ENCODE results near the gene XPR1.

Gene XPR1

DNA sequence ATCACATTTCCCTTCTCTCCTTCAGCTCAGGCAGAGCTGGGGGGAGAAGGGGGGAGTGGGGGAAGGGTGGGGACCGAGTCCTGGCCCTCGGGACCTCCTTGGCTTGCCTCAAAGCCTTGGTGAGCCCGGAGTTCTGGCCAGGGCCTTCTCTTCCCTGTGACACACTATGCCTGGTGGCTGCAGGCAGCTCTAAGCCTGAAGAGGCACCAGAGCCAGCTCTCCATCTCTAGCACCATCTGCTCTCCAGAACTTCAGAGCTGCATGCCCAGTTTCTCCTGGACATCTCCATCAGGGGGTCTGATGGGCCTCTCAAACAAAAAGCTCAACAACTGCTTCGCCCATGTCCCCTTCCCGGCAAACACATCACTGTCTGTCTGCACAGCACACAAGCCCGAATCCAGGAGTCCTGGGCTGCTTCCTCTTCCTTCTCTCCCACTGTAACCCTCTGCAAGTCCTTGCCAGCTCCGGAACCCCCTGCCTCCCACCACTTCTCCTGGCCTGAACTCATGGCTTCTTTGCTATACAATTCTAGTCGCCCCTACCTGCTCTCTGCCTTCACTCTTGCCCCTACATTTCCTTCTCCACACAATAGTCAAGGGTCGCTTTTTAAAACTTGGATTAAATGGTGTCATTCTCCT lies 307.4 kb downstream of the XPR1 start:
- Mint-ChIP-seq H3K27me3 (peaks cover 8% of the 10 kb centered on the region), H3K4me1 (peaks cover 36% of the 10 kb centered on the region), H3K9me3 (no peaks in the 10 kb centered on the region), H3K4me3 (no peak overlapping the region), H3K27ac (no peak overlapping the region), H3K36me3 (peaks cover 5% of the 10 kb centered on the region)
- no peak for ATAC-seq

DNA sequence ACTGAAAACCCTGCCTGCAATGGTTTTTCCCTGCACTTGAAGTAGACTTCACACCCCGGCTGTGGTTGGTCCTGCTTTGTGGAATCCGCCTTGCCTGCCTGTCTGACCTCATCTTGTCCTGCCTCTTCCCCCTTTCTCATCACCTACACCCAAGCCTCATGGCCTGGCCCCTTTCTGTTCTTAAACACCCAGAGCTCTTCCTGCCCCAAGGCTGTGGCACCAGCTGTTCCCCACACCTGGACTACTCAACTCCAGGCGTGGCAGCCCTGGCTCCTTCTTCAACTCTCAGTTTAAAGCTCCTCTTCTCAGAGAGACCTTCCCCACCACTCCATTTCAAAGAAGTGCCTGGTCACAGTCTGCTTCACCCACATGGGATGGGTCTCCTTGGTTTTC lies 307.9 kb downstream of the XPR1 start:
- H3K27me3 Mint-ChIP-seq: peaks cover 8% of the 10 kb centered on the region
- H3K4me1 Mint-ChIP-seq: peaks cover 30% of the 10 kb centered on the region
- no peak overlapping the region for H3K27ac Mint-ChIP-seq
- no peak for ATAC-seq
- no peaks in the 10 kb centered on the region for H3K9me3 Mint-ChIP-seq
- H3K4me3 Mint-ChIP-seq: no peak overlapping the region
- H3K36me3 Mint-ChIP-seq: peaks cover 9% of the 10 kb centered on the region
